ENCODE data around the gene ABLIM2.
"Not testable (repeated sequence)": the region's sequence is repeated elsewhere in the genome, so short reads cannot be mapped to it uniquely, and the experiment has no call there.

The ABLIM2 gene

GRCh38 chr4:7947927-7948326 lies 210.7 kb downstream of the ABLIM2 start:
- DNase-seq = peak; percentile 19

- DNase-seq = no peak
These were observed 212.8 kb downstream of the ABLIM2 start for GRCh38 chr4:7945709-7946380.

- DNase-seq = no peak
These were observed 213.9 kb downstream of the ABLIM2 start for GRCh38 chr4:7944599-7945220.

GRCh38 chr4:7943688-7944087 lies 214.9 kb downstream of the ABLIM2 start:
- DNase-seq = not testable (repeated sequence)

GRCh38 chr4:7943211-7943610 lies 215.4 kb downstream of the ABLIM2 start:
- no peak for DNase-seq

- DNase-seq = no peak
These were observed 216.6 kb downstream of the ABLIM2 start for GRCh38 chr4:7941965-7942496.

- DNase-seq = no peak
These were observed 217.3 kb downstream of the ABLIM2 start for GRCh38 chr4:7941111-7941964.

- DNase-seq = peak; percentile 92
These were observed 219.1 kb downstream of the ABLIM2 start, which contains the start of gene AFAP1 for GRCh38 chr4:7939377-7940108. Gene AFAP1 (minus strand): TSS chr4:7939861. CDS start chr4:7872078, 67,783 bp downstream.

- DNase-seq = peak; percentile 38
These were observed 219.8 kb downstream of the ABLIM2 start for GRCh38 chr4:7938609-7939376.

- no peak for DNase-seq
These were observed 220.4 kb downstream of the ABLIM2 start for GRCh38 chr4:7938266-7938608.

- DNase-seq = no peak
These were observed 221.6 kb downstream of the ABLIM2 start for GRCh38 chr4:7937006-7937405.

GRCh38 chr4:7933651-7934510 lies 224.7 kb downstream of the ABLIM2 start:
- no peak for DNase-seq

GRCh38 chr4:7932287-7932686 lies 226.3 kb downstream of the ABLIM2 start:
- DNase-seq = no peak

GRCh38 chr4:7929118-7929951 lies 229.3 kb downstream of the ABLIM2 start:
- DNase-seq = no peak

GRCh38 chr4:7928711-7929110 lies 229.9 kb downstream of the ABLIM2 start:
- no peak for DNase-seq

- no peak for DNase-seq
These were observed 231.8 kb downstream of the ABLIM2 start for GRCh38 chr4:7926822-7927221.

GRCh38 chr4:7924570-7924969 lies 234.0 kb downstream of the ABLIM2 start:
- DNase-seq = no peak

GRCh38 chr4:7924163-7924562 lies 234.4 kb downstream of the ABLIM2 start:
- no peak for DNase-seq

GRCh38 chr4:7922466-7922865 lies 236.1 kb downstream of the ABLIM2 start:
- no peak for DNase-seq

- no peak for DNase-seq
These were observed 239.6 kb downstream of the ABLIM2 start for GRCh38 chr4:7918981-7919380.

All from CD4-positive, alpha-beta T cell treated with Interleukin-12 subunit alpha and Interleukin-12 subunit beta, for 1 hour (primary cell).